Activated CD4-positive, alpha-beta T cell treated with anti-CD3 and anti-CD28 coated beads, Interleukin-2, amount 50 U/mL, for 4 hours (primary cell): ENCODE data around the gene ST3GAL4.
"Not testable (repeated sequence)": the region's sequence is repeated elsewhere in the genome, so short reads cannot be mapped to it uniquely, and the experiment has no call there.

ENCODE experiments used
- DNase-seq, 2 experiments: peaks; one replicate each; pipeline ENCODE4 v3.0.0-alpha.2; 2020

Gene ST3GAL4

GRCh38 chr11:126366064-126366822, 10.8 kb downstream of the ST3GAL4 start:
- DNase-seq = no peak

- not testable (repeated sequence) for DNase-seq
These were observed 11.6 kb downstream of the ST3GAL4 start for GRCh38 chr11:126366823-126367654.

- not testable (repeated sequence) for DNase-seq
These were observed 12.3 kb downstream of the ST3GAL4 start for GRCh38 chr11:126367806-126368205.

DNA sequence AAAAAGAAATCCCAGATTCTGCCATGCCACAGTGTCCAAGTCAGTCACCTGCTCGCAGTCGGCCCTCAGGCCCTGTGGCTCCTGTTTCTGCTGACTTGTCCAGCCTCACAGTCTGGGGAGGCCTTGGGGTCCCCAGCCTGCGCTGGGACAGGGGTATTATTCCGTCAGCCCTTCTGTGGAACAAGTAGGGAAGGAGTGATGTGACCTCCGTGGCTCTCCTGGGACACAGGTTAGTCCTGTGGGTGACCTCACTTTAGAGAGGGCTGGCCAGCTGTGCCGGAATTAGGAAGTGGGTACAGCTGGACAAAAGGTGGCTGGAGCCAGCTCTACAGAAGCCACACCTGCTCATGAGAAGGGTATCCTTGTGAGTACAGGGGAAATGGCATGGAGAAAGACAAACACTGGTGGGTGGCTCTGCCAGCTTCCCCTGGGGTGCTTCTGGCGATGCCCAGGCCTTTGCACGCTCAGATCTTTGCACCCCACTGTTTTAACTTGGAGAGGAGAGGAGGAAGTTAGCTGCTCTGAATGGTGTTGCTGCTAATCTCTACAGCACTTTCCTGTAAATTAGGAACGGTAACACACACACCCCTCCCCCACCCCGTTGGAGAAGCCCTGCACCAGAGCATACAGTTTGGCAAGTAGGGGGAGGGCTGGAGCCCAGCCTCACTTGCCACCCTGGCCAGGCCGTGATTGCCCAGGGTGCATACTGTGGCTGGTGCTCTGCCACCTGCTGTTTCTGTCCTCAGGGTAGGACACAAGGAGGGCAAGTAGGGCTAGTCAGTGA, 13.0 kb downstream of the ST3GAL4 start:
- not testable (repeated sequence) for DNase-seq

DNA sequence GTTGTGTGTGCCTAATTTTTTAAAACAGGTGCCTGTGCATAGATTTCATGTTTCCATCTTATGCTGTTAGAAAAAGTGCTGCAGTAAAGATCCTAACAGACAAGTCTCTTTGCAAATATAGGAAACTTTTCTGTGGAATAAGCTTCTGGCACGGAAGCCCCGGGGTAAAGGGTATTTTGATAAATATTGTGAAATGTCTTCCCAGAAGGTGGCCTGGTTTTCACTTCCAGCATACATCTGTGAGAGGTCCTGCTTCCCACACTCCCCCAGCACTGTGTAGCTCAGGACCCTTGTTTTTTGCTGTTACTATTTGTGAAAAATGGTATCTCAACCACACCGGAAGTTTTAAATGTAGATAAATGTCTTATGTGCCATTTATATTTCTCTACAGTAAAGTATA, 14.5 kb downstream of the ST3GAL4 start:
- DNase-seq = no peak

DNA sequence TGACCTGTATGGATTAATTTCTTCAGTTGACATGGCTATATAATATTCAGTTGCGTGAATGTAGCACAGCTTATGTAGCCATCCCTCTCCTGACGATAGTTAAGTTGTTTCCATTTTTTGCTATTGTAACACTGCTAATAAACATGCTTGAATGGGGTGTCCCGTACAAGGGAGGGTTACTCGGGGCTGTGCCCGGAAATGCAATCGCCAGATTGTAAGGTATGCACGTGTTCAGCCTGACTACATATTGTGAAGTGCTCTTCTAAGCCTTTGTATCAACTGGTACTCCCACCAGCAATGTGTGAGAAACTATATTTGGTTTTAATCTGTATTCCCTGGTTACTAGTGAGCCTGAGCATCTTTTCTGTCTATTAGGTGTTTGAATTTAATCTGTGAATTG, 16.1 kb downstream of the ST3GAL4 start:
- DNase-seq = no peak

- DNase-seq = not testable (repeated sequence)
These were observed 18.0 kb downstream of the ST3GAL4 start for GRCh38 chr11:126373389-126374066.

DNA sequence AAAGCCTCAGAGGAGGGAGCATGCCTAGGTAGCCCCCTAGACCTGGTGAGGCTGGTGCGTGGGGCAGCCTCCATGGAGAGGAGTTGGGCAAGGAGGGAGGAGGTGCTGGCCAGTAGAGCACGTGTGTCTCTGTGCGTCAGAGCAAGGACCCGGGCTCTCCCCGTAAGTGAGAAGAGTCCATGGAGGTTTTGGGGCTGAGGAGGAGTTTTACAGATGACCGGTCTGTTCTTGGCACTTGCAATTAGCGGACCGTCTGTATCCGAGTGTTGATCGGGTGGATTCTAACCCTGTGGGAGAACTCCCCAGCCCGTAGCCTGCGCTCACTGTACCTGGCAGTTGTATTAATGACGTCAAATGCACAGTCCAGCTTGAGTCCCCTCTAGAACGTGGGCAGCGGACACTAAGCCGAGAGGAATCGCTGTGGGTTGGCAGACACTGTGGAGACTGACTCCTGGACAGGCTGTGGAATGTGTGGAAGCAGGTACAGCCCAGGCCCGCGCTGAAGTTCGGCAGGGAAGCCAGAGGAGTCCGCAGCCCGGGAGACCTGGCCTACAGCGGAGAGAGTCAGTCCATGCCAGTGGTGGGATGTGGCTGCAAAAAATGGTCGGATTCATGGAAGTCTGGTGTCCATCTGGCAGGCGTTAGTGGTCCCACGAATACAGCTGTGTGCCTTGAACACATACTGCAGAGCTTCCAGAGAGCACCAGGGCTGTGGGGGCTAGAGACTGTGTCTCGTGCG, 19.2 kb downstream of the ST3GAL4 start:
- DNase-seq = not testable (repeated sequence)

DNA sequence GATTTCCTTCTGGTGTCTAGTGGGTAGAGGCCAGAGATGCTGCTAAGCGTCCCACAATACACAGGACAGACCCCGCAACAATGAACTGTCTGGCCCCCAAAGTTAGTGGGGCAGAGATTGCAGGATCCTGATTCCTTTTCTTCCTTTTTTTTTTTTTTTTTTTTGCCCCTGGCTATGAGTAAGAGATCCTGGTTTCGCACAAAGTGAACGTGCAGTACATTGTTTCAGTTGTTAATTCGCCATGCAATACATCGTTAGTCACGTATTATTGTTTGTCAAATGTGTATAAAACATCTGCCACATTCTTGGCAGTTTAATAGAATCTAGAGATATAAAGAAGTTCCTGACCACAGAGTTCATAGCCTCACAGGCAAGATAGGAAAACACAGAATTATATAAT, 20.2 kb downstream of the ST3GAL4 start:
- no peak for DNase-seq

DNA sequence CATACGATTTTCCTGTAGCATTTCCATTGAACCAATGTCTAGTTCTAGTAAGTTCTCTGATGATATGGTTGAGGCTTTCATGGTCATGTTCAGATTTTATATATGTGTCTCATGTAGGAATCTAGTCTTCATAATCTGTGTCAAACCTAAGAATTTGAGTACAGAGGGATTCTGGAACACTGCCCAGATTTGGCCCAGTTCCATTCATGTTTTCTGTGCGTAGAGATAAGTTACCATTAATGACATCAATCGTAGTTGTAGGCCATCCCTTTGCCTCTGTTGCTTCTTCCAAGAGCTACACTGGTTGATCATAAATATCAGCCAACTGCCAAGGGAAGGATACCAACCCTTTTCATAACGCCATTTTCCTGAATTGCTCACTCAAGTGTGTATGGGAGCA, 23.3 kb downstream of the ST3GAL4 start:
- no peak for DNase-seq

DNA sequence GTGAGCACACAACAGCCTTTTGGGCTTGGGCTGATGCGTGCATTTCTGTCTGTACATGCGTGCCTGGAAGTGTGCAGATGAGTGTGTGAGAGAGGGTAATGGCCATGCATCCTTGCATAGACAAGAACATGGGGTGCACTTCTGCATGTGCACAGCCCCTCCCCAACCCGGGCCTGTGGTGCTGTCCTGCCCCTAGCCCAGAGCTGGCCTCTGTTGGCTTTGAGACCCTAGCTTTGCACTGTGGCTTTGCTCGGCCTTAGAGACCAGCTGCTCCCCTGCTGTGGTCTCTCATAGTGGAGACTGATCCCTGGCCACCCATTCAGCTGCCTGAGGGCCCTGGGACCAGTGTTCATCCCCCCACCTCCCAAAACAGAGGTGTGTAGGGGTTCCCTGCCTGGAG, 25.4 kb downstream of the ST3GAL4 start:
- DNase-seq = no peak

- not testable (repeated sequence) for DNase-seq
These were observed 26.5 kb downstream of the ST3GAL4 start for GRCh38 chr11:126381960-126382359.

- DNase-seq = not testable (repeated sequence)
These were observed 27.2 kb downstream of the ST3GAL4 start for GRCh38 chr11:126382641-126383040.

GRCh38 chr11:126383339-126384335, 28.2 kb downstream of the ST3GAL4 start:
- DNase-seq = no peak

GRCh38 chr11:126384449-126385070, 29.1 kb downstream of the ST3GAL4 start:
- no peak for DNase-seq

- DNase-seq = no peak
These were observed 30.7 kb downstream of the ST3GAL4 start for GRCh38 chr11:126385991-126386728.

- DNase-seq = not testable (repeated sequence)
These were observed 31.2 kb downstream of the ST3GAL4 start for GRCh38 chr11:126386729-126387071.

DNA sequence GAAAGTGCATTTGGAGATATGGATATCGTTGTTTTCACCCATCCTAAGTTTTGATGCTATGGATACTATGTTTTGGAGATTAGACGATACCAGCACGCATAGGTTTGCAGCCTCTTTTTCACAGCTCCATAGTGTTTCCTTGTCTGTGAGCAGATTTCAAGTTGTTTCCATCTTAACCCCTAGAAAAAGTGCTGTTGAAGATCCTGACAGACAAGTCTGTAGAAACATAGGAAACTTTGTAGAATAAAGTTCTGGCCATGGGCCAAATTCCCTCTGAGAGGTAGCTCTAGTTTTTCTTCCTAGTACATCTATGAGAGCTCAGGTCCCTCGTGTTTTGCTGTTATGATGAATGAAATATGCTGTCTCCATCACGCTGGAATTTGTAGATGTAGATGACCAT, 32.4 kb downstream of the ST3GAL4 start:
- no peak for DNase-seq

- DNase-seq = no peak
These were observed 34.9 kb downstream of the ST3GAL4 start for GRCh38 chr11:126390272-126390867.
